Activated naive CD4-positive, alpha-beta T cell treated with anti-CD3 and anti-CD28 coated beads, Interleukin-2, amount 50 U/mL, for 24 hours (primary cell): ENCODE results near the gene C1D.
"Not testable (repeated sequence)": the region's sequence is repeated elsewhere in the genome, so short reads cannot be mapped to it uniquely, and the experiment has no call there.

Experiments used
- H3K27ac Mint-ChIP-seq: one replicate; pipeline ENCODE4 v1.8.0; 2021; ENCODE audit warnings: mild to moderate bottlenecking, mixed read lengths
- H3K27me3 Mint-ChIP-seq: one replicate; pipeline ENCODE4 v1.8.0; 2021; ENCODE audit warnings: mixed read lengths
- H3K36me3 Mint-ChIP-seq: one replicate; pipeline ENCODE4 v1.8.0; 2021; ENCODE audit warnings: mixed read lengths
- H3K4me1 Mint-ChIP-seq: one replicate; pipeline ENCODE4 v1.8.0; 2021; ENCODE audit warnings: mixed read lengths
- H3K4me3 Mint-ChIP-seq: one replicate; pipeline ENCODE4 v1.8.0; 2021; ENCODE audit warnings: mild to moderate bottlenecking, mixed read lengths
- H3K9me3 Mint-ChIP-seq: one replicate; pipeline ENCODE4 v1.8.0; 2021; ENCODE audit warnings: mixed read lengths

The C1D gene

GRCh38 chr2:67994716-67995115 lies 68.1 kb downstream of the C1D start:
- no peak overlapping the region for H3K4me3 Mint-ChIP-seq
- H3K27me3 Mint-ChIP-seq: peaks cover 12% of the 10 kb centered on the region
- no peaks in the 10 kb centered on the region for H3K4me1 Mint-ChIP-seq
- peaks cover 1% of the 10 kb centered on the region for H3K36me3 Mint-ChIP-seq
- no peaks in the 10 kb centered on the region for H3K9me3 Mint-ChIP-seq
- no peak overlapping the region for H3K27ac Mint-ChIP-seq

DNA sequence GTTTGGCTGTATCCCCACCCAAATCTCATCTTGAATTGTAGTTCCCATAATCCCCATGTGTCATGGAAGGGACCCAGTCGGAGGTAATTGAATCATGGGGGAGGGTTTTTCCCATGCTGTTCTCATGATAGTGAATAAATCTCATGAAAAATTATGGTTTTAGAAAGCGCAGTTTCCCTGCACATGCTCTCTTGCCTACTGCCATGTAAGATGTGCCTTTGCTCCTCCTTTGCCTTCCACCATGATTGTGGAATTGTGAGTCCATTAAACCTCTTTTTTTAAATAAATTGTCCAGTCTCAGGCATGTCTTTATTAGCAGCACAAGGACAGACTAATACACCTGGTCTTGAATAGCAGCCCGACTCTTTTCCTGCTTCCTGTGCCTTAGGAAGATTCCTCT lies 68.7 kb downstream of the C1D start:
- not testable (repeated sequence) for H3K9me3 Mint-ChIP-seq, H3K4me3 Mint-ChIP-seq, H3K4me1 Mint-ChIP-seq, H3K27ac Mint-ChIP-seq, H3K27me3 Mint-ChIP-seq, H3K36me3 Mint-ChIP-seq

GRCh38 chr2:67993329-67993728 lies 69.5 kb downstream of the C1D start:
- H3K4me3 Mint-ChIP-seq: no peak overlapping the region
- H3K27ac Mint-ChIP-seq: no peak overlapping the region
- no peaks in the 10 kb centered on the region for H3K4me1 Mint-ChIP-seq
- H3K9me3 Mint-ChIP-seq: no peaks in the 10 kb centered on the region
- H3K36me3 Mint-ChIP-seq: no peaks in the 10 kb centered on the region
- peaks cover 7% of the 10 kb centered on the region for H3K27me3 Mint-ChIP-seq

DNA sequence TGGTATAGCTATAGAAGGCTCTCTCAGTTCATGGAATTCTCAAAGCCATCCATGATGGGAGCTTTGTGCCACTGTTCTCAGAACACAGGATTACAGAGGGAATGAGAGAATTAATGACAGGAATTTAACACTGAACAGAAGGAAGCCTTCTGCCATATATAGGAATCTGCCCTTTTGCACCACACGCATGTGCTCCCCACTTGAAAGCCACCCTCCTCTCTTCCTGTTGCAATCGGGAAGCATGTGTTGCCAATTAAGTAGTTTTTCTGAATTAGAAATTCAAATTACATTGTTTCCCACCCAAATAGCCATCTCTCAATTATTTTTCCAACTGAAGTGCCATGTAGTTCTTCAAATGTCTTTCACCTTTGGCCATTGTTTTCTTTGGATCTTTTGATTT lies 71.3 kb downstream of the C1D start:
- Mint-ChIP-seq H3K4me1 (no peaks in the 10 kb centered on the region), H3K27ac (no peak overlapping the region), H3K27me3 (peaks cover 4% of the 10 kb centered on the region), H3K4me3 (no peak overlapping the region), H3K9me3 (no peaks in the 10 kb centered on the region), H3K36me3 (no peaks in the 10 kb centered on the region)
